ENCODE data around the gene E2F6. TPM values are rescaled to one million over a fixed set of nuclear protein-coding genes. Genes with fewer than 3 reads are reported as not detected.

The E2F6 gene
- total RNA-seq, 1 experiment from 2014 or later = 16.1 TPM

GRCh38 chr2:11498543-11499034 lies 32.6 kb upstream of the E2F6 start:
- Mint-ChIP-seq H3K9me3 (ENCODE audit: unreplicated experiment) (no peaks in the 10 kb centered on the region), H3K4me1 (ENCODE audit: insufficient read depth, unreplicated experiment) (peaks cover 11% of the 10 kb centered on the region), H3K36me3 (ENCODE audit: insufficient read depth, unreplicated experiment) (no peaks in the 10 kb centered on the region), H3K4me3 (ENCODE audit: unreplicated experiment) (no peak overlapping the region), H3K27me3 (ENCODE audit: insufficient read depth, unreplicated experiment) (no peaks in the 10 kb centered on the region), H3K27ac (ENCODE audit: low read depth, unreplicated experiment) (peak overlapping the region; percentile 9)
- DNase-seq (ENCODE audit: unreplicated experiment) = peak; percentile 32
- BruUV-seq (replicated peaks) = no TSS peak
- intact Hi-C loops (cut with micrococcal nuclease) = loop anchor here (5.0 kb wide), 1 partner anchor 34 kb away; the partner anchor contains the start of gene GREB1
- CTCF ChIA-PET = interaction anchor here (0.7 to 2.2 kb wide), 8 partner anchors 13 to 86 kb away, joined by 3 to 7 read pairs (median 4); no protein-coding TSS in a partner anchor
- TF ChIP-seq CTCF (IDR thresholded peaks at IDR 0.05; ENCODE audit: unreplicated experiment) = no peak
- POLR2A ChIA-PET = interaction anchor here (0.5 to 2.0 kb wide), 7 partner anchors 12 to 85 kb away, joined by 3 to 11 read pairs (median 3); partner anchors contain the start of gene GREB1

GRCh38 chr2:11495844-11496681 lies 30.1 kb upstream of the E2F6 start:
- peaks cover 11% of the 10 kb centered on the region for H3K4me1 Mint-ChIP-seq (ENCODE audit: insufficient read depth, unreplicated experiment)
- TF ChIP-seq CTCF (IDR thresholded peaks at IDR 0.05; ENCODE audit: unreplicated experiment) = no peak
- DNase-seq (ENCODE audit: unreplicated experiment) = no peak
- H3K36me3 Mint-ChIP-seq (ENCODE audit: insufficient read depth, unreplicated experiment) = no peaks in the 10 kb centered on the region
- H3K9me3 Mint-ChIP-seq (ENCODE audit: unreplicated experiment) = no peaks in the 10 kb centered on the region
- intact Hi-C loops (cut with micrococcal nuclease) = loop anchor here (5.0 kb wide), 1 partner anchor 36 kb away; the partner anchor contains the start of gene GREB1
- no peak overlapping the region for H3K27ac Mint-ChIP-seq (ENCODE audit: low read depth, unreplicated experiment)
- BruUV-seq (replicated peaks) = no TSS peak
- H3K4me3 Mint-ChIP-seq (ENCODE audit: unreplicated experiment) = no peak overlapping the region
- ChIA-PET POLR2A (interaction anchor here (0.5 to 0.7 kb wide), 2 partner anchors 12 to 33 kb away, joined by 3 read pairs; no protein-coding TSS in a partner anchor), CTCF (interaction anchor here (0.6 to 3.0 kb wide), 3 partner anchors 38 to 88 kb away, joined by 3 to 21 read pairs (median 4); no protein-coding TSS in a partner anchor)
- no peaks in the 10 kb centered on the region for H3K27me3 Mint-ChIP-seq (ENCODE audit: insufficient read depth, unreplicated experiment)

- Mint-ChIP-seq H3K36me3 (ENCODE audit: insufficient read depth, unreplicated experiment) (no peaks in the 10 kb centered on the region), H3K27ac (ENCODE audit: low read depth, unreplicated experiment) (no peak overlapping the region), H3K4me1 (ENCODE audit: insufficient read depth, unreplicated experiment) (peaks cover 11% of the 10 kb centered on the region), H3K4me3 (ENCODE audit: unreplicated experiment) (no peak overlapping the region), H3K9me3 (ENCODE audit: unreplicated experiment) (no peaks in the 10 kb centered on the region), H3K27me3 (ENCODE audit: insufficient read depth, unreplicated experiment) (no peaks in the 10 kb centered on the region)
- no TSS peak for BruUV-seq (replicated peaks)
- intact Hi-C loops (cut with micrococcal nuclease) = no loop called here
- ChIA-PET POLR2A (no interaction called here), CTCF (interaction anchor here (0.9 kb wide), 1 partner anchor 15 kb away, joined by 3 read pairs; no protein-coding TSS in a partner anchor)
- no peak for DNase-seq (ENCODE audit: unreplicated experiment)
- TF ChIP-seq CTCF (IDR thresholded peaks at IDR 0.05; ENCODE audit: unreplicated experiment) = no peak
Observed at GRCh38 chr2:11494310-11494709, 28.3 kb upstream of the E2F6 start.

GRCh38 chr2:11493282-11493681 lies 27.3 kb upstream of the E2F6 start:
- CTCF ChIA-PET = no interaction called here
- peaks cover under 1% of the 10 kb centered on the region for H3K4me1 Mint-ChIP-seq (ENCODE audit: insufficient read depth, unreplicated experiment)
- H3K27ac Mint-ChIP-seq (ENCODE audit: low read depth, unreplicated experiment) = no peak overlapping the region
- BruUV-seq (replicated peaks) = no TSS peak
- H3K9me3 Mint-ChIP-seq (ENCODE audit: unreplicated experiment) = no peaks in the 10 kb centered on the region
- POLR2A ChIA-PET = no interaction called here
- no peaks in the 10 kb centered on the region for H3K36me3 Mint-ChIP-seq (ENCODE audit: insufficient read depth, unreplicated experiment)
- no peak for TF ChIP-seq CTCF (IDR thresholded peaks at IDR 0.05; ENCODE audit: unreplicated experiment)
- no peak overlapping the region for H3K4me3 Mint-ChIP-seq (ENCODE audit: unreplicated experiment)
- intact Hi-C loops (cut with micrococcal nuclease) = no loop called here
- no peak for DNase-seq (ENCODE audit: unreplicated experiment)
- H3K27me3 Mint-ChIP-seq (ENCODE audit: insufficient read depth, unreplicated experiment) = no peaks in the 10 kb centered on the region
